SK-N-SH (cell line): ENCODE measurements around the gene DAB2IP. TPM values are rescaled to one million over a fixed set of nuclear protein-coding genes. Genes with fewer than 3 reads are reported as not detected.

Source experiments
- CTCF ChIA-PET: fragments of 300-600, 350-600 bp; formaldehyde crosslinking; extraction: SDS; loops from one replicate; lab custom pipeline; 2021; lab: Yijun Ruan, JAX
- POLR2A ChIA-PET: fragments of 350-600 bp; sonication (Branson Sonifier 250); formaldehyde crosslinking; extraction: SDS; loops from one replicate; lab custom pipeline; 2020; ENCODE audit warnings: antibody characterized with exemption, inconsistent platforms; lab: Yijun Ruan, JAX
- DNase-seq: peaks from one replicate; pipeline ENCODE4 v3.0.0; 2012
- H2AFZ ChIP-seq: fragments of 200-600 bp; sonication (generic); 2 replicates; pipeline ENCODE4 v1.8.1; 2016; ENCODE audit warnings: antibody characterized with exemption, mild to moderate bottlenecking, low read depth
- H3F3A ChIP-seq: fragments of 200-600 bp; sonication (generic); replicated peaks from 2 replicates; pipeline ENCODE3; 2016; ENCODE audit warnings: antibody characterized with exemption, mild to moderate bottlenecking; ENCODE audit not compliant: insufficient read depth
- H3K27ac ChIP-seq, 2 experiments: fragments of 200-500 bp in 1 of 2; fragments of 200-600 bp in 1 of 2; sonication (Bioruptor generic) in 1 of 2; sonication (generic), shearing (Covaris generic) in 1 of 2; 2 replicates each; pipeline versions ENCODE4 v1.5.1 to v1.6.1; 2014 to 2016; ENCODE audit warnings: low read depth in 2 of 2, inconsistent platforms in 1 of 2, low read length in 1 of 2, mild to moderate bottlenecking in 1 of 2, mixed read lengths in 1 of 2
- H3K27me3 ChIP-seq: fragments of 200-600 bp; sonication (generic), shearing (Covaris generic); 2 replicates; pipeline ENCODE4 v1.6.1; 2016; ENCODE audit warnings: mixed run types; ENCODE audit not compliant: insufficient read depth
- H3K36me3 ChIP-seq, 2 experiments: fragments of 200-500 bp in 1 of 2; fragments of 200-600 bp in 1 of 2; sonication (Bioruptor generic) in 1 of 2; sonication (generic) in 1 of 2; replicated peaks in 1 of 2; 2 replicates each; pipeline versions ENCODE3 to v1.5.1; 2014 to 2016; ENCODE audit warnings: low read length in 1 of 2, mild to moderate bottlenecking in 1 of 2; ENCODE audit not compliant: insufficient read depth in 2 of 2, control insufficient read depth in 1 of 2
- H3K4me1 ChIP-seq, 2 experiments: fragments of 200-500 bp in 1 of 2; fragments of 200-600 bp in 1 of 2; sonication (Bioruptor generic) in 1 of 2; sonication (generic), shearing (Covaris generic) in 1 of 2; 2 replicates each; pipeline versions ENCODE4 v1.5.1 to v1.6.1; 2014 to 2016; ENCODE audit warnings: low read depth in 1 of 2, low read length in 1 of 2, mixed run types in 1 of 2; ENCODE audit not compliant: insufficient read depth in 2 of 2, control insufficient read depth in 1 of 2
- H3K4me2 ChIP-seq: fragments of 200-600 bp; sonication (generic), shearing (Covaris generic); 2 replicates; pipeline ENCODE4 v1.6.1; 2017; ENCODE audit warnings: mixed run types
- H3K4me3 ChIP-seq, 2 experiments: fragments of 200-500 bp in 1 of 2; fragments of 200-600 bp in 1 of 2; sonication (Bioruptor generic) in 1 of 2; sonication (generic), shearing (Covaris generic) in 1 of 2; 2 replicates each; pipeline versions ENCODE4 v1.5.1 to v1.8.1; 2014 to 2016; ENCODE audit warnings: low read depth in 2 of 2, inconsistent platforms in 1 of 2, low read length in 1 of 2, mild to moderate bottlenecking in 1 of 2, mixed read lengths in 1 of 2, moderate library complexity in 1 of 2
- H3K79me2 ChIP-seq: fragments of 200-600 bp; sonication (generic); 2 replicates; pipeline ENCODE4 v1.8.1; 2017; ENCODE audit warnings: mild to moderate bottlenecking; ENCODE audit not compliant: insufficient read depth
- H3K9ac ChIP-seq: fragments of 200-600 bp; sonication (generic); 2 replicates; pipeline ENCODE4 v1.6.1; 2017; ENCODE audit warnings: mixed run types
- H3K9me2 ChIP-seq: fragments of 200-600 bp; sonication (generic); 2 replicates; pipeline ENCODE4 v1.6.1; 2017; ENCODE audit warnings: mixed run types
- H3K9me3 ChIP-seq: fragments of 200-600 bp; sonication (generic); 2 replicates; pipeline ENCODE4 v1.6.1; 2017; ENCODE audit warnings: mixed run types, mild to moderate bottlenecking, moderate library complexity
- H4K20me1 ChIP-seq: fragments of 200-600 bp; sonication (generic); 2 replicates; pipeline ENCODE4 v1.6.1; 2017; ENCODE audit warnings: mild to moderate bottlenecking, mixed run types; ENCODE audit not compliant: insufficient read depth
- CHD2 ChIP-seq: fragments of 150-350 bp; IDR thresholded peaks from 2 replicates; pipeline ENCODE4 v1.6.1; 2018; ENCODE audit warnings: low read length; ENCODE audit not compliant: partially characterized antibody
- ELF1 ChIP-seq: IDR thresholded peaks from 2 replicates; pipeline ENCODE4 v1.4.0; 2012
- GABPA ChIP-seq: IDR thresholded peaks from 2 replicates; pipeline ENCODE4 v1.4.0; 2012; ENCODE audit warnings: low read depth, mild to moderate bottlenecking
- NRF1 ChIP-seq: IDR thresholded peaks from 2 replicates; pipeline ENCODE4 v1.6.1; 2012; ENCODE audit warnings: low read depth, mild to moderate bottlenecking, low read length
- POLR2AphosphoS5 ChIP-seq: IDR thresholded peaks from 2 replicates; pipeline ENCODE4 v1.6.1; 2012; ENCODE audit warnings: low read depth, low read length
- RFX5 ChIP-seq: IDR thresholded peaks from 2 replicates; pipeline ENCODE4 v1.6.1; 2012; ENCODE audit warnings: mild to moderate bottlenecking, improper control_type of control experiment, low read length
- RXRA ChIP-seq: IDR thresholded peaks from 2 replicates; pipeline ENCODE4 v1.4.0; 2012; ENCODE audit warnings: low read depth, mild to moderate bottlenecking, borderline replicate concordance
- TCF12 ChIP-seq: IDR thresholded peaks from 2 replicates; pipeline ENCODE4 v1.4.0; 2012
- TEAD4 ChIP-seq: IDR thresholded peaks from 2 replicates; pipeline ENCODE4 v1.4.0; 2012; ENCODE audit warnings: mild to moderate bottlenecking, borderline replicate concordance; ENCODE audit not compliant: insufficient read depth
- WGBS: methylation state at CpG from one replicate; pipeline ENCODE4 v1.1.6; 2017; ENCODE audit warnings: low lambda C conversion rate; 5-methylcytosine and 5-hydroxymethylcytosine counted together
- polyA plus RNA-seq, 3 experiments: library from polyadenylated mRNA; depleted of rRNA; stranded (reverse); fragments of >200 nt; gene quantifications; 2 replicates each; pipeline ENCODE4 v1.2.3, GENCODE V29; 2012
- TF ChIP-seq, protein P1 (sequence below): fragments of 200-600 bp; sonication (generic); IDR thresholded peaks from 2 replicates; pipeline ENCODE4 v1.6.1; 2017; ENCODE audit warnings: antibody characterized with exemption, mild to moderate bottlenecking, moderate library complexity
- TF ChIP-seq, protein P2 (sequence below): IDR thresholded peaks from 2 replicates; pipeline ENCODE4 v1.4.0; 2012; ENCODE audit warnings: low read depth, borderline replicate concordance
- TF ChIP-seq, protein P3 (sequence below): IDR thresholded peaks from 2 replicates; pipeline ENCODE4 v1.6.1; 2012; ENCODE audit warnings: mild to moderate bottlenecking, low read depth, low read length, moderate library complexity
- TF ChIP-seq, protein P4 (sequence below): fragments of 150-350 bp; IDR thresholded peaks from 2 replicates; pipeline ENCODE4 v1.6.1; 2016; ENCODE audit warnings: mild to moderate bottlenecking, low read depth, low read length

The DAB2IP gene
- polyA plus RNA-seq, 1 of the 3 experiments (the other 2 are of a cell fraction), result 21.4 TPM

DNA sequence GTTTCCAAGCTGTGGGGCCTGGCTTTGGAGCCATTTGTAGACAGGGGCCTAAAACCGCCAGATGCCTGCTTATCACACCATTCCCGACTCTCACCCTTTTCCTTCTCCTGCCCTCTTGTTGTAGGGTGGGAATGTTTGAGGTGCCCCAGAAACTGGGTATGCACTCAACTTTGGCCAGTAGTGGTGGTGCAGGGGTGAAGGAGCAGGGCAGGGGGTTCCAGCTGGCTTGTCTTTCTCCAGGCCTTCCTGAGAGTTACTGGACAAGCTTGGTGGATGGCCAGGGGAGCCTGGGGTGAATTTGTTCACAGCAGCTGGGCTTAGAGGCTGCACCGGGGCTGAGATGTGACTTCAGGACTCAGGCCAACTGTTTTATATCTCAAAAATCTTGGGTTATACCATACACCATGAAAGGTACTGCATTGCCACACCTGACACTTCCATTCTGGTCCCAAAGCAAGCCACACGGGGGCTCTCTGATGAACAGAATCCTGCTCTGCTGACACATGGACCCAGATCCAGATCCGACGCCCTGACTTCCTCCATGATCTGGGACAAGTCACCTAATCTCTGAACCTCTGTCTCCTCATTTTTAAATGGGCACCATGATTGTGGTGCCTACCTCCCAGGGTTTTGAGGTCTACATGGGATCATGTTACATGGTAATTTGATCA is 62.1 kb downstream of the DAB2IP start (continued):
- no peak for TF ChIP-seq ELF1
- TF ChIP-seq, protein P1, sequence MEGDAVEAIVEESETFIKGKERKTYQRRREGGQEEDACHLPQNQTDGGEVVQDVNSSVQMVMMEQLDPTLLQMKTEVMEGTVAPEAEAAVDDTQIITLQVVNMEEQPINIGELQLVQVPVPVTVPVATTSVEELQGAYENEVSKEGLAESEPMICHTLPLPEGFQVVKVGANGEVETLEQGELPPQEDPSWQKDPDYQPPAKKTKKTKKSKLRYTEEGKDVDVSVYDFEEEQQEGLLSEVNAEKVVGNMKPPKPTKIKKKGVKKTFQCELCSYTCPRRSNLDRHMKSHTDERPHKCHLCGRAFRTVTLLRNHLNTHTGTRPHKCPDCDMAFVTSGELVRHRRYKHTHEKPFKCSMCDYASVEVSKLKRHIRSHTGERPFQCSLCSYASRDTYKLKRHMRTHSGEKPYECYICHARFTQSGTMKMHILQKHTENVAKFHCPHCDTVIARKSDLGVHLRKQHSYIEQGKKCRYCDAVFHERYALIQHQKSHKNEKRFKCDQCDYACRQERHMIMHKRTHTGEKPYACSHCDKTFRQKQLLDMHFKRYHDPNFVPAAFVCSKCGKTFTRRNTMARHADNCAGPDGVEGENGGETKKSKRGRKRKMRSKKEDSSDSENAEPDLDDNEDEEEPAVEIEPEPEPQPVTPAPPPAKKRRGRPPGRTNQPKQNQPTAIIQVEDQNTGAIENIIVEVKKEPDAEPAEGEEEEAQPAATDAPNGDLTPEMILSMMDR, result no peak

DNA sequence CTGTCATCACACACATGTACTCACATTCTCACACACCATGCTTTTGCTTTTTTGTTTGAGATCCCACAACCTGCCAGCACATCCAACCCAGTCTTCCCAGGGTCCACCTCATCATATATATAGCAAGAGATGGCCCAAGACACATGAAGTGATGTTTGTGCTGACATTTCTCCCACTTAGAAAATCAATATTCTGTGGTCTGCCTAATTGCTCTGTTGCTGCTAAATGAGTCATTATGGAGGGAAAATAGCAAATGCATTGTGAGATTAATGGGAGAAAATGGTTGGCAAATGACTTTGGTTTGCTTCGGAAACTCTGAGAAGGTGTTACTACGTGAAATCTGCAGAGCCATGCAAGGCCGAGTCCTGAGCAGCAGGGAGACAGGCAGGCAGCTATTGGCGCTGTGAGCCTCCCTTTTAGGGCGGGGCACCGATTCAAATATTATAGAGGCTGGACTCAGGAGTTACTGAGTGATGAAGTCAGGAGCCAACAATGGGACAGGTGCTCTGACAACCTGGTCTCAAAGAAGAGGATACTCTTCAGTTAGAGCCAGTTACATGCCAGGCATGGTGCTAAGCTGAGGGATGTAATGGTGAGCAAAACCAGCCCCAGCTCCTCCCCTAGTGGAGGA is 62.8 kb downstream of the DAB2IP start:
- no peak for DNase-seq
- WGBS, result 97% methylated on average over 6 of the region's 6 CpGs
- H4K20me1 ChIP-seq, result peaks cover 96% of the 10 kb centered on the region
- TF ChIP-seq, protein P2, sequence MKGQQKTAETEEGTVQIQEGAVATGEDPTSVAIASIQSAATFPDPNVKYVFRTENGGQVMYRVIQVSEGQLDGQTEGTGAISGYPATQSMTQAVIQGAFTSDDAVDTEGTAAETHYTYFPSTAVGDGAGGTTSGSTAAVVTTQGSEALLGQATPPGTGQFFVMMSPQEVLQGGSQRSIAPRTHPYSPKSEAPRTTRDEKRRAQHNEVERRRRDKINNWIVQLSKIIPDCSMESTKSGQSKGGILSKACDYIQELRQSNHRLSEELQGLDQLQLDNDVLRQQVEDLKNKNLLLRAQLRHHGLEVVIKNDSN, result no peak
- TF ChIP-seq TEAD4 (no peak), GABPA (no peak), POLR2AphosphoS5 (no peak)
- TF ChIP-seq, all 33 proteins: peak for 0
- Histone ChIP-seq H3K79me2 (peaks cover 63% of the 10 kb centered on the region), H3K9me2 (no peaks in the 10 kb centered on the region), H3K4me1 (peaks cover 0 to 87% of the 10 kb centered on the region in 2 experiments; a peak in 2 of 4 replicates), H3F3A (no peaks in the 10 kb centered on the region), H3K9me3 (no peaks in the 10 kb centered on the region), H3K27ac (no peak overlapping the region; a peak in 1 of 4 replicates), H3K36me3 (peaks cover 3 to 6% of the 10 kb centered on the region in 2 experiments), H3K4me3 (no peak overlapping the region), H3K27me3 (no peaks in the 10 kb centered on the region), H3K9ac (no peak overlapping the region), H2AFZ (no peak overlapping the region), H3K4me2 (no peak overlapping the region)
- ChIA-PET CTCF (interaction anchor here (1.2 kb wide), 1 partner anchor 14 kb away, joined by 3 read pairs; no protein-coding TSS in a partner anchor), POLR2A (no interaction called here)

DNA sequence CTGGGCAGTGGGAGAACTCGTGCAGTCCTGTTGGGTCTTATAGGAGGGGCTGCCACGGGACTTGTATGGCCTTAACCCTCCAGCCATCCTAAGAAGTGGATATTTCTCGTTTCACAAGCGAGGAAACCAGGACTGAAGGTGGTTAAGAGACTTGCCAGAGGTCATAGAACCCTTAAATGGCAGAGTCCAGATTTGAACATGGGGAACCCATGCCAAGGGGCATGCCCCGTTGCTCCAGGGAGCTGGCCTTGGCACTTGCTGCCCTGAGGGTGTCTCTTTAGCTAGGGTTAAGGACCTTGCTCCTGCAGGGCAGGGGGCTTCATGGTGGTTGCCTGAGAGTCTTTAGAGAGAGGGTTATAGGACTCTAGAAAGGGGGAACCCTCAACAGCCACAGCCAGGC is 63.4 kb downstream of the DAB2IP start:
- H3K9me2 ChIP-seq, result no peaks in the 10 kb centered on the region
- peaks cover 63% of the 10 kb centered on the region for H3K79me2 ChIP-seq
- no peak overlapping the region for H2AFZ ChIP-seq
- WGBS, result 94% methylated on average over 4 of the region's 5 CpGs
- H3K4me3 ChIP-seq, result no peak overlapping the region
- H4K20me1 ChIP-seq, result peaks cover 95% of the 10 kb centered on the region
- H3F3A ChIP-seq, result no peaks in the 10 kb centered on the region
- ChIA-PET CTCF (interaction anchor here (0.9 to 1.2 kb wide), 2 partner anchors 14 to 39 kb away, joined by 3 read pairs; no protein-coding TSS in a partner anchor), POLR2A (no interaction called here)
- peaks cover 0 to 87% of the 10 kb centered on the region in 2 experiments; a peak in 2 of 4 replicates for H3K4me1 ChIP-seq
- no peaks in the 10 kb centered on the region for H3K9me3 ChIP-seq
- no peak for DNase-seq
- H3K9ac ChIP-seq, result no peak overlapping the region
- no peak overlapping the region for H3K4me2 ChIP-seq
- no peaks in the 10 kb centered on the region for H3K27me3 ChIP-seq
- H3K36me3 ChIP-seq, result peaks cover 3 to 4% of the 10 kb centered on the region in 2 experiments
- H3K27ac ChIP-seq, result no peak overlapping the region
- TF ChIP-seq, protein P3, sequence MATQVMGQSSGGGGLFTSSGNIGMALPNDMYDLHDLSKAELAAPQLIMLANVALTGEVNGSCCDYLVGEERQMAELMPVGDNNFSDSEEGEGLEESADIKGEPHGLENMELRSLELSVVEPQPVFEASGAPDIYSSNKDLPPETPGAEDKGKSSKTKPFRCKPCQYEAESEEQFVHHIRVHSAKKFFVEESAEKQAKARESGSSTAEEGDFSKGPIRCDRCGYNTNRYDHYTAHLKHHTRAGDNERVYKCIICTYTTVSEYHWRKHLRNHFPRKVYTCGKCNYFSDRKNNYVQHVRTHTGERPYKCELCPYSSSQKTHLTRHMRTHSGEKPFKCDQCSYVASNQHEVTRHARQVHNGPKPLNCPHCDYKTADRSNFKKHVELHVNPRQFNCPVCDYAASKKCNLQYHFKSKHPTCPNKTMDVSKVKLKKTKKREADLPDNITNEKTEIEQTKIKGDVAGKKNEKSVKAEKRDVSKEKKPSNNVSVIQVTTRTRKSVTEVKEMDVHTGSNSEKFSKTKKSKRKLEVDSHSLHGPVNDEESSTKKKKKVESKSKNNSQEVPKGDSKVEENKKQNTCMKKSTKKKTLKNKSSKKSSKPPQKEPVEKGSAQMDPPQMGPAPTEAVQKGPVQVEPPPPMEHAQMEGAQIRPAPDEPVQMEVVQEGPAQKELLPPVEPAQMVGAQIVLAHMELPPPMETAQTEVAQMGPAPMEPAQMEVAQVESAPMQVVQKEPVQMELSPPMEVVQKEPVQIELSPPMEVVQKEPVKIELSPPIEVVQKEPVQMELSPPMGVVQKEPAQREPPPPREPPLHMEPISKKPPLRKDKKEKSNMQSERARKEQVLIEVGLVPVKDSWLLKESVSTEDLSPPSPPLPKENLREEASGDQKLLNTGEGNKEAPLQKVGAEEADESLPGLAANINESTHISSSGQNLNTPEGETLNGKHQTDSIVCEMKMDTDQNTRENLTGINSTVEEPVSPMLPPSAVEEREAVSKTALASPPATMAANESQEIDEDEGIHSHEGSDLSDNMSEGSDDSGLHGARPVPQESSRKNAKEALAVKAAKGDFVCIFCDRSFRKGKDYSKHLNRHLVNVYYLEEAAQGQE, result no peak
- TF ChIP-seq GABPA, result no peak
- no peak for TF ChIP-seq RFX5
- TF ChIP-seq TCF12, result no peak
- no peak for TF ChIP-seq CHD2
- TF ChIP-seq TEAD4, result no peak
- TF ChIP-seq, protein P1, result no peak
- TF ChIP-seq, protein P4, sequence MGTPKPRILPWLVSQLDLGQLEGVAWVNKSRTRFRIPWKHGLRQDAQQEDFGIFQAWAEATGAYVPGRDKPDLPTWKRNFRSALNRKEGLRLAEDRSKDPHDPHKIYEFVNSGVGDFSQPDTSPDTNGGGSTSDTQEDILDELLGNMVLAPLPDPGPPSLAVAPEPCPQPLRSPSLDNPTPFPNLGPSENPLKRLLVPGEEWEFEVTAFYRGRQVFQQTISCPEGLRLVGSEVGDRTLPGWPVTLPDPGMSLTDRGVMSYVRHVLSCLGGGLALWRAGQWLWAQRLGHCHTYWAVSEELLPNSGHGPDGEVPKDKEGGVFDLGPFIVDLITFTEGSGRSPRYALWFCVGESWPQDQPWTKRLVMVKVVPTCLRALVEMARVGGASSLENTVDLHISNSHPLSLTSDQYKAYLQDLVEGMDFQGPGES, result no peak
- TF ChIP-seq NRF1, result no peak
- no peak for TF ChIP-seq RXRA
